WTC11 (cell line): ENCODE measurements around the gene FADS6. TPM values are rescaled to one million over a fixed set of nuclear protein-coding genes. Genes with fewer than 3 reads are reported as not detected.

Source experiments
- ATAC-seq: fragments of 200-7000 bp; cut with Tn5 transposase; 2 replicates; pipeline ENCODE4 v1.10.0; 2021; ENCODE audit warnings: mild to moderate bottlenecking, moderate library complexity
- CTCF ChIA-PET: fragments of 300-600 bp; sonication (Branson Sonifier 250); formaldehyde crosslinking; loops from one replicate; lab custom pipeline; 2021; ENCODE audit warnings: antibody characterized with exemption; lab: Charles Lee
- POLR2A ChIA-PET: fragments of 350-600 bp; sonication (Branson Sonifier 250); formaldehyde crosslinking; loops from one replicate; lab custom pipeline; 2021; ENCODE audit warnings: antibody characterized with exemption; lab: Charles Lee
- DNase-seq: peaks from one replicate; pipeline ENCODE4 v3.0.0; 2021; ENCODE audit warnings: low spot score
- H3K27ac Mint-ChIP-seq: 2 replicates; pipeline ENCODE4 v1.8.0; 2021; ENCODE audit warnings: mixed read lengths
- H3K27me3 Mint-ChIP-seq: 2 replicates; pipeline ENCODE4 v1.8.0; 2021; ENCODE audit warnings: low read depth, mild to moderate bottlenecking, moderate library complexity, mixed read lengths
- H3K36me3 Mint-ChIP-seq: 2 replicates; pipeline ENCODE4 v1.8.0; 2021; ENCODE audit warnings: mixed read lengths
- H3K4me1 Mint-ChIP-seq: 2 replicates; pipeline ENCODE4 v1.8.0; 2022; ENCODE audit warnings: mixed read lengths
- H3K4me3 Mint-ChIP-seq: 2 replicates; pipeline ENCODE4 v1.8.0; 2021; ENCODE audit warnings: mild to moderate bottlenecking, moderate library complexity, mixed read lengths
- H3K9me3 Mint-ChIP-seq: 2 replicates; pipeline ENCODE4 v1.8.0; 2021; ENCODE audit warnings: mixed read lengths
- CREB1 ChIP-seq: sonication (generic); formaldehyde crosslinking; IDR thresholded peaks from 2 replicates; pipeline ENCODE4 v1.8.0; 2023; ENCODE audit warnings: mild to moderate bottlenecking, missing genetic modification reagents
- CREM ChIP-seq: sonication (generic); formaldehyde crosslinking; IDR thresholded peaks from 2 replicates; pipeline ENCODE4 v1.8.1; 2022; ENCODE audit warnings: mild to moderate bottlenecking, missing genetic modification reagents, moderate library complexity
- EMX1 ChIP-seq: fragments of 250-450 bp; sonication (Bioruptor Pico); IDR thresholded peaks from 2 replicates; pipeline ENCODE4 v1.8.0; 2021; ENCODE audit warnings: mild to moderate bottlenecking
- ESRRA ChIP-seq: sonication (generic); formaldehyde crosslinking; IDR thresholded peaks from 2 replicates; pipeline ENCODE4 v1.8.1; 2022; ENCODE audit warnings: mild to moderate bottlenecking, missing genetic modification reagents, borderline replicate concordance
- GRHL2 ChIP-seq: fragments of 250-450 bp; sonication (Bioruptor Pico); IDR thresholded peaks from 2 replicates; pipeline ENCODE4 v1.8.0; 2022; ENCODE audit warnings: mild to moderate bottlenecking, moderate library complexity; ENCODE audit not compliant: insufficient replicate concordance, severe bottlenecking
- JAZF1 ChIP-seq: fragments of 250-450 bp; sonication (Bioruptor Pico); IDR thresholded peaks from 2 replicates; pipeline ENCODE4 v1.9.0; 2021; ENCODE audit warnings: moderate library complexity, mild to moderate bottlenecking, inconsistent platforms
- JUN ChIP-seq: sonication (generic); formaldehyde crosslinking; IDR thresholded peaks from 2 replicates; pipeline ENCODE4 v1.8.0; 2023; ENCODE audit warnings: mild to moderate bottlenecking, missing genetic modification reagents
- KAT7 ChIP-seq: sonication (generic); formaldehyde crosslinking; IDR thresholded peaks from 2 replicates; pipeline ENCODE4 v1.8.1; 2023; ENCODE audit warnings: missing genetic modification reagents, mild to moderate bottlenecking, borderline replicate concordance
- PRRX2 ChIP-seq: fragments of 250-450 bp; sonication (Bioruptor Pico); IDR thresholded peaks from 2 replicates; pipeline ENCODE4 v1.8.0; 2021; ENCODE audit warnings: mild to moderate bottlenecking
- SMAD3 ChIP-seq: sonication (generic); formaldehyde crosslinking; IDR thresholded peaks from 2 replicates; pipeline ENCODE4 v1.8.0; 2022; ENCODE audit warnings: missing genetic modification reagents, mild to moderate bottlenecking, borderline replicate concordance
- TCF7 ChIP-seq: sonication (generic); formaldehyde crosslinking; IDR thresholded peaks from 2 replicates; pipeline ENCODE4 v1.8.0; 2022; ENCODE audit warnings: mild to moderate bottlenecking, low read depth, missing genetic modification reagents, moderate library complexity
- ZBTB21 ChIP-seq: sonication (generic); formaldehyde crosslinking; IDR thresholded peaks from 2 replicates; pipeline ENCODE4 v1.8.1; 2023; ENCODE audit warnings: mild to moderate bottlenecking, missing genetic modification reagents, borderline replicate concordance
- ZNF121 ChIP-seq: sonication (generic); formaldehyde crosslinking; IDR thresholded peaks from 2 replicates; pipeline ENCODE4 v1.8.0; 2023; ENCODE audit warnings: missing genetic modification reagents
- ZNF138 ChIP-seq: sonication (generic); formaldehyde crosslinking; conservative IDR thresholded peaks from 2 replicates; pipeline ENCODE4 v1.8.1; 2022; ENCODE audit warnings: mild to moderate bottlenecking, moderate library complexity, missing genetic modification reagents
- ZNF396 ChIP-seq: fragments of 250-450 bp; sonication (Bioruptor Pico); IDR thresholded peaks from 2 replicates; pipeline ENCODE4 v1.8.0; 2021; ENCODE audit warnings: mild to moderate bottlenecking, moderate library complexity, borderline replicate concordance
- total RNA-seq: library from RNA; stranded (reverse); gene quantifications from 3 replicates; pipeline ENCODE4 v1.2.3, GENCODE V29; 2021
- TF ChIP-seq, protein P1 (sequence below): sonication (generic); formaldehyde crosslinking; IDR thresholded peaks from 2 replicates; pipeline ENCODE4 v1.8.1; 2023; ENCODE audit warnings: mild to moderate bottlenecking, missing genetic modification reagents
- TF ChIP-seq, protein P2 (sequence below): sonication (generic); formaldehyde crosslinking; IDR thresholded peaks from 2 replicates; pipeline ENCODE4 v1.8.0; 2022; ENCODE audit warnings: mild to moderate bottlenecking, missing genetic modification reagents
- TF ChIP-seq, protein P3 (sequence below): sonication (generic); formaldehyde crosslinking; IDR thresholded peaks from 2 replicates; pipeline ENCODE4 v1.8.0; 2022; ENCODE audit warnings: missing genetic modification reagents
- TF ChIP-seq, protein P4 (sequence below): fragments of 200-600 bp; IDR thresholded peaks from 2 replicates; pipeline ENCODE4 v1.8.0; 2022; ENCODE audit warnings: antibody characterized with exemption
- TF ChIP-seq, protein P5 (sequence below): sonication (generic); formaldehyde crosslinking; IDR thresholded peaks from 2 replicates; pipeline ENCODE4 v1.8.1; 2022; ENCODE audit warnings: mild to moderate bottlenecking, missing genetic modification reagents, moderate library complexity, borderline replicate concordance
- TF ChIP-seq, protein P6 (sequence below): sonication (generic); formaldehyde crosslinking; IDR thresholded peaks from 2 replicates; pipeline ENCODE4 v1.8.1; 2023; ENCODE audit warnings: mild to moderate bottlenecking, missing genetic modification reagents, borderline replicate concordance
- TF ChIP-seq, protein P7 (sequence below): sonication (generic); formaldehyde crosslinking; IDR thresholded peaks from 2 replicates; pipeline ENCODE4 v1.8.0; 2022; ENCODE audit warnings: mild to moderate bottlenecking, missing genetic modification reagents

The FADS6 gene
- total RNA-seq, 1 experiment from 2014 or later = 1.2 TPM

DNA sequence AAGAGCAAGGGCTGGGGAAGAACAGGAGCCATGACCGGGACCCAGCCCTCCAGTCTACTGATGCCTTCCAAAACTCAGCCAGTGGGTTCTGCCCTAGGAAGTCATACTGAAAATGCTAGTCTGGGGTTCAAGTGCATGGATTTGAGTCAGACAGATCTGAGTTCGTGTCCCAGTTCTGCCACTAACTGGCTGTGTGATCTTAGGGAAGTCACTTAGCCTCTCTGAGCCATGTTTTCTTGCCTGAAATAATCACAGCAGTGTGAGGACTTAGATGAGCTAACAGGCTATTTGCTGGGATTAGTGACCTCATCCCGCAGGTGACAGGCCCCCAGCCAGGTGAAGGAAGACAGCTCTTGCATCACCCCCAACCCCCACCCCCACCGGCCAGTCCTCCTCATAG lies 38.1 kb downstream of the FADS6 start:
- ATAC-seq (no peak), DNase-seq (no peak)
- ChIA-PET CTCF (interaction anchor here (0.7 to 14.0 kb wide), 9 partner anchors 7 to 108 kb away, joined by 3 to 347 read pairs (median 4); no protein-coding TSS in a partner anchor), POLR2A (no interaction called here)
- Mint-ChIP-seq H3K27ac (no peak overlapping the region), H3K9me3 (no peaks in the 10 kb centered on the region), H3K4me1 (peaks cover 12% of the 10 kb centered on the region), H3K4me3 (no peak overlapping the region), H3K36me3 (no peaks in the 10 kb centered on the region), H3K27me3 (peaks cover 93% of the 10 kb centered on the region)
- TF ChIP-seq, protein P1, sequence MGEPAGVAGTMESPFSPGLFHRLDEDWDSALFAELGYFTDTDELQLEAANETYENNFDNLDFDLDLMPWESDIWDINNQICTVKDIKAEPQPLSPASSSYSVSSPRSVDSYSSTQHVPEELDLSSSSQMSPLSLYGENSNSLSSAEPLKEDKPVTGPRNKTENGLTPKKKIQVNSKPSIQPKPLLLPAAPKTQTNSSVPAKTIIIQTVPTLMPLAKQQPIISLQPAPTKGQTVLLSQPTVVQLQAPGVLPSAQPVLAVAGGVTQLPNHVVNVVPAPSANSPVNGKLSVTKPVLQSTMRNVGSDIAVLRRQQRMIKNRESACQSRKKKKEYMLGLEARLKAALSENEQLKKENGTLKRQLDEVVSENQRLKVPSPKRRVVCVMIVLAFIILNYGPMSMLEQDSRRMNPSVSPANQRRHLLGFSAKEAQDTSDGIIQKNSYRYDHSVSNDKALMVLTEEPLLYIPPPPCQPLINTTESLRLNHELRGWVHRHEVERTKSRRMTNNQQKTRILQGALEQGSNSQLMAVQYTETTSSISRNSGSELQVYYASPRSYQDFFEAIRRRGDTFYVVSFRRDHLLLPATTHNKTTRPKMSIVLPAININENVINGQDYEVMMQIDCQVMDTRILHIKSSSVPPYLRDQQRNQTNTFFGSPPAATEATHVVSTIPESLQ = no peak
- TF ChIP-seq EMX1 (CRISPR knock-in tag) (no peak), ZBTB21 (no peak), ZNF138 (CRISPR knock-in tag) (no peak), KAT7 (CRISPR knock-in tag) (no peak), SMAD3 (CRISPR knock-in tag) (no peak), ZNF396 (CRISPR knock-in tag) (no peak), JUN (CRISPR knock-in tag) (no peak), CREM (no peak), TCF7 (CRISPR knock-in tag) (no peak), GRHL2 (CRISPR knock-in tag) (no peak), PRRX2 (no peak), ZNF121 (CRISPR knock-in tag) (no peak)
- TF ChIP-seq, protein P2, sequence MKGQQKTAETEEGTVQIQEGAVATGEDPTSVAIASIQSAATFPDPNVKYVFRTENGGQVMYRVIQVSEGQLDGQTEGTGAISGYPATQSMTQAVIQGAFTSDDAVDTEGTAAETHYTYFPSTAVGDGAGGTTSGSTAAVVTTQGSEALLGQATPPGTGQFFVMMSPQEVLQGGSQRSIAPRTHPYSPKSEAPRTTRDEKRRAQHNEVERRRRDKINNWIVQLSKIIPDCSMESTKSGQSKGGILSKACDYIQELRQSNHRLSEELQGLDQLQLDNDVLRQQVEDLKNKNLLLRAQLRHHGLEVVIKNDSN (CRISPR knock-in tag) = no peak
- TF ChIP-seq, protein P3, sequence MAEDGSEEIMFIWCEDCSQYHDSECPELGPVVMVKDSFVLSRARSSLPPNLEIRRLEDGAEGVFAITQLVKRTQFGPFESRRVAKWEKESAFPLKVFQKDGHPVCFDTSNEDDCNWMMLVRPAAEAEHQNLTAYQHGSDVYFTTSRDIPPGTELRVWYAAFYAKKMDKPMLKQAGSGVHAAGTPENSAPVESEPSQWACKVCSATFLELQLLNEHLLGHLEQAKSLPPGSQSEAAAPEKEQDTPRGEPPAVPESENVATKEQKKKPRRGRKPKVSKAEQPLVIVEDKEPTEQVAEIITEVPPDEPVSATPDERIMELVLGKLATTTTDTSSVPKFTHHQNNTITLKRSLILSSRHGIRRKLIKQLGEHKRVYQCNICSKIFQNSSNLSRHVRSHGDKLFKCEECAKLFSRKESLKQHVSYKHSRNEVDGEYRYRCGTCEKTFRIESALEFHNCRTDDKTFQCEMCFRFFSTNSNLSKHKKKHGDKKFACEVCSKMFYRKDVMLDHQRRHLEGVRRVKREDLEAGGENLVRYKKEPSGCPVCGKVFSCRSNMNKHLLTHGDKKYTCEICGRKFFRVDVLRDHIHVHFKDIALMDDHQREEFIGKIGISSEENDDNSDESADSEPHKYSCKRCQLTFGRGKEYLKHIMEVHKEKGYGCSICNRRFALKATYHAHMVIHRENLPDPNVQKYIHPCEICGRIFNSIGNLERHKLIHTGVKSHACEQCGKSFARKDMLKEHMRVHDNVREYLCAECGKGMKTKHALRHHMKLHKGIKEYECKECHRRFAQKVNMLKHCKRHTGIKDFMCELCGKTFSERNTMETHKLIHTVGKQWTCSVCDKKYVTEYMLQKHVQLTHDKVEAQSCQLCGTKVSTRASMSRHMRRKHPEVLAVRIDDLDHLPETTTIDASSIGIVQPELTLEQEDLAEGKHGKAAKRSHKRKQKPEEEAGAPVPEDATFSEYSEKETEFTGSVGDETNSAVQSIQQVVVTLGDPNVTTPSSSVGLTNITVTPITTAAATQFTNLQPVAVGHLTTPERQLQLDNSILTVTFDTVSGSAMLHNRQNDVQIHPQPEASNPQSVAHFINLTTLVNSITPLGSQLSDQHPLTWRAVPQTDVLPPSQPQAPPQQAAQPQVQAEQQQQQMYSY (CRISPR knock-in tag) = no peak
- TF ChIP-seq, protein P4, sequence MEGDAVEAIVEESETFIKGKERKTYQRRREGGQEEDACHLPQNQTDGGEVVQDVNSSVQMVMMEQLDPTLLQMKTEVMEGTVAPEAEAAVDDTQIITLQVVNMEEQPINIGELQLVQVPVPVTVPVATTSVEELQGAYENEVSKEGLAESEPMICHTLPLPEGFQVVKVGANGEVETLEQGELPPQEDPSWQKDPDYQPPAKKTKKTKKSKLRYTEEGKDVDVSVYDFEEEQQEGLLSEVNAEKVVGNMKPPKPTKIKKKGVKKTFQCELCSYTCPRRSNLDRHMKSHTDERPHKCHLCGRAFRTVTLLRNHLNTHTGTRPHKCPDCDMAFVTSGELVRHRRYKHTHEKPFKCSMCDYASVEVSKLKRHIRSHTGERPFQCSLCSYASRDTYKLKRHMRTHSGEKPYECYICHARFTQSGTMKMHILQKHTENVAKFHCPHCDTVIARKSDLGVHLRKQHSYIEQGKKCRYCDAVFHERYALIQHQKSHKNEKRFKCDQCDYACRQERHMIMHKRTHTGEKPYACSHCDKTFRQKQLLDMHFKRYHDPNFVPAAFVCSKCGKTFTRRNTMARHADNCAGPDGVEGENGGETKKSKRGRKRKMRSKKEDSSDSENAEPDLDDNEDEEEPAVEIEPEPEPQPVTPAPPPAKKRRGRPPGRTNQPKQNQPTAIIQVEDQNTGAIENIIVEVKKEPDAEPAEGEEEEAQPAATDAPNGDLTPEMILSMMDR = no peak

DNA sequence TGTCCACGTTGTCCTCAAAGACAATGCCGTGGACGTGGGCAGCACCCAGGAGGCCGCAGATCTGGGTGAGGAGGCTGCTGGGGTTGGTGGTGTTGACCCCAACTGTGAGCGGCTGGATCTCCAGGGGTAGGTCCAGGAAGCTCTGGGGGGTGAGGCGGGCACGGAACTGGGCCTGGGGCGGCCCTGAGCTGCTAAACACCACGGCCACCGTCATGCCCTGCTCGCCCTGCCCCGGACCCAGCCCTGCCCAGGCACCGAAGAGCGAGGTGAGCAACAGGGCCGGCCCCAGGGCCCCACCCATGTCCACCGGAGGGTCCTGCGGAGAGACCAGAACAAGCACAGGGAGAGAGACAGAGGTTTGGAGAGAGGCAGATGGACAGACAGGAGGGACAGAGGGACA lies 38.6 kb downstream of the FADS6 start:
- H3K36me3 Mint-ChIP-seq = no peaks in the 10 kb centered on the region
- peaks cover 93% of the 10 kb centered on the region for H3K27me3 Mint-ChIP-seq
- TF ChIP-seq JUN (CRISPR knock-in tag) = no peak
- TF ChIP-seq, protein P5, sequence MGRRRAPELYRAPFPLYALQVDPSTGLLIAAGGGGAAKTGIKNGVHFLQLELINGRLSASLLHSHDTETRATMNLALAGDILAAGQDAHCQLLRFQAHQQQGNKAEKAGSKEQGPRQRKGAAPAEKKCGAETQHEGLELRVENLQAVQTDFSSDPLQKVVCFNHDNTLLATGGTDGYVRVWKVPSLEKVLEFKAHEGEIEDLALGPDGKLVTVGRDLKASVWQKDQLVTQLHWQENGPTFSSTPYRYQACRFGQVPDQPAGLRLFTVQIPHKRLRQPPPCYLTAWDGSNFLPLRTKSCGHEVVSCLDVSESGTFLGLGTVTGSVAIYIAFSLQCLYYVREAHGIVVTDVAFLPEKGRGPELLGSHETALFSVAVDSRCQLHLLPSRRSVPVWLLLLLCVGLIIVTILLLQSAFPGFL (CRISPR knock-in tag) = no peak
- TF ChIP-seq, protein P6, sequence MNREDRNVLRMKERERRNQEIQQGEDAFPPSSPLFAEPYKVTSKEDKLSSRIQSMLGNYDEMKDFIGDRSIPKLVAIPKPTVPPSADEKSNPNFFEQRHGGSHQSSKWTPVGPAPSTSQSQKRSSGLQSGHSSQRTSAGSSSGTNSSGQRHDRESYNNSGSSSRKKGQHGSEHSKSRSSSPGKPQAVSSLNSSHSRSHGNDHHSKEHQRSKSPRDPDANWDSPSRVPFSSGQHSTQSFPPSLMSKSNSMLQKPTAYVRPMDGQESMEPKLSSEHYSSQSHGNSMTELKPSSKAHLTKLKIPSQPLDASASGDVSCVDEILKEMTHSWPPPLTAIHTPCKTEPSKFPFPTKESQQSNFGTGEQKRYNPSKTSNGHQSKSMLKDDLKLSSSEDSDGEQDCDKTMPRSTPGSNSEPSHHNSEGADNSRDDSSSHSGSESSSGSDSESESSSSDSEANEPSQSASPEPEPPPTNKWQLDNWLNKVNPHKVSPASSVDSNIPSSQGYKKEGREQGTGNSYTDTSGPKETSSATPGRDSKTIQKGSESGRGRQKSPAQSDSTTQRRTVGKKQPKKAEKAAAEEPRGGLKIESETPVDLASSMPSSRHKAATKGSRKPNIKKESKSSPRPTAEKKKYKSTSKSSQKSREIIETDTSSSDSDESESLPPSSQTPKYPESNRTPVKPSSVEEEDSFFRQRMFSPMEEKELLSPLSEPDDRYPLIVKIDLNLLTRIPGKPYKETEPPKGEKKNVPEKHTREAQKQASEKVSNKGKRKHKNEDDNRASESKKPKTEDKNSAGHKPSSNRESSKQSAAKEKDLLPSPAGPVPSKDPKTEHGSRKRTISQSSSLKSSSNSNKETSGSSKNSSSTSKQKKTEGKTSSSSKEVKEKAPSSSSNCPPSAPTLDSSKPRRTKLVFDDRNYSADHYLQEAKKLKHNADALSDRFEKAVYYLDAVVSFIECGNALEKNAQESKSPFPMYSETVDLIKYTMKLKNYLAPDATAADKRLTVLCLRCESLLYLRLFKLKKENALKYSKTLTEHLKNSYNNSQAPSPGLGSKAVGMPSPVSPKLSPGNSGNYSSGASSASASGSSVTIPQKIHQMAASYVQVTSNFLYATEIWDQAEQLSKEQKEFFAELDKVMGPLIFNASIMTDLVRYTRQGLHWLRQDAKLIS (CRISPR knock-in tag) = no peak
- TF ChIP-seq ZBTB21 = no peak
- TF ChIP-seq JAZF1 = no peak
- TF ChIP-seq, protein P7, sequence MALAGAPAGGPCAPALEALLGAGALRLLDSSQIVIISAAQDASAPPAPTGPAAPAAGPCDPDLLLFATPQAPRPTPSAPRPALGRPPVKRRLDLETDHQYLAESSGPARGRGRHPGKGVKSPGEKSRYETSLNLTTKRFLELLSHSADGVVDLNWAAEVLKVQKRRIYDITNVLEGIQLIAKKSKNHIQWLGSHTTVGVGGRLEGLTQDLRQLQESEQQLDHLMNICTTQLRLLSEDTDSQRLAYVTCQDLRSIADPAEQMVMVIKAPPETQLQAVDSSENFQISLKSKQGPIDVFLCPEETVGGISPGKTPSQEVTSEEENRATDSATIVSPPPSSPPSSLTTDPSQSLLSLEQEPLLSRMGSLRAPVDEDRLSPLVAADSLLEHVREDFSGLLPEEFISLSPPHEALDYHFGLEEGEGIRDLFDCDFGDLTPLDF = no peak
- TF ChIP-seq ESRRA (CRISPR knock-in tag) = no peak
- no peak for TF ChIP-seq CREB1 (CRISPR knock-in tag)

More for the DNA sequence above, 38.6 kb downstream of the FADS6 start:
- H3K27ac Mint-ChIP-seq = no peak overlapping the region
- ChIA-PET CTCF (interaction anchor here (1.0 to 14.0 kb wide), 6 partner anchors 6 to 108 kb away, joined by 3 to 347 read pairs (median 6); no protein-coding TSS in a partner anchor), POLR2A (interaction anchor here (0.7 kb wide), 1 partner anchor 169 kb away, joined by 3 read pairs; no protein-coding TSS in a partner anchor)
- no peaks in the 10 kb centered on the region for H3K9me3 Mint-ChIP-seq
- DNase-seq (no peak), ATAC-seq (no peak)
- no peak overlapping the region for H3K4me3 Mint-ChIP-seq
- H3K4me1 Mint-ChIP-seq = peaks cover 12% of the 10 kb centered on the region
